ENCODE results near the gene ZNF239.

- no peak for TF ChIP-seq HMGA2 (CRISPR knock-in tag; IDR thresholded peaks at IDR 0.05)
- TF ChIP-seq CTCF (IDR thresholded peaks at IDR 0.05), result no peak
- TF ChIP-seq MYBL2 (CRISPR knock-in tag; IDR thresholded peaks at IDR 0.05), result peak; percentile 71; the same call in 1 of the 2 replicates
- peak; percentile 91 for TF ChIP-seq FOXP1 (CRISPR knock-in tag; IDR thresholded peaks at IDR 0.05; ENCODE audit: borderline replicate concordance)
- TF ChIP-seq ZNF423 (CRISPR knock-in tag; IDR thresholded peaks at IDR 0.05), result no peak
- peak; percentile 61 for TF ChIP-seq SP1 (CRISPR knock-in tag; conservative IDR thresholded peaks at IDR 0.05)
- TF ChIP-seq USF1 (CRISPR knock-in tag; IDR thresholded peaks at IDR 0.05), result peak; percentile 62
- TF ChIP-seq GRHL2 (CRISPR knock-in tag; IDR thresholded peaks at IDR 0.05; ENCODE audit: insufficient replicate concordance, severe bottlenecking), result no peak
- no peak for TF ChIP-seq AR (CRISPR knock-in tag; IDR thresholded peaks at IDR 0.05)
- 0 out of 2 replicates have a peak, but pooled peaks have one; percentile 59 for TF ChIP-seq E2F1 (CRISPR knock-in tag; IDR thresholded peaks at IDR 0.05)
- TF ChIP-seq CREB1 (CRISPR knock-in tag; IDR thresholded peaks at IDR 0.05), result no peak
- TF ChIP-seq E2F5 (CRISPR knock-in tag; IDR thresholded peaks at IDR 0.05), result no peak; the same call in 1 of the 2 replicates
- peak; percentile 96 for TF ChIP-seq MAX (CRISPR knock-in tag; IDR thresholded peaks at IDR 0.05)
Observed at GRCh38 chr10:43606323-43607198, 32.1 kb upstream of the ZNF239 start, which contains the start of gene ZNF485.

Measured in WTC11 (cell line).